Measurements from ENCODE around the gene POLH. TPM values are rescaled to one million over a fixed set of nuclear protein-coding genes. Genes with fewer than 3 reads are reported as not detected.

POLH gene
- total and polyA plus RNA-seq, 2 experiments from 2014 or later = 5.8 to 7.9 TPM

DNA sequence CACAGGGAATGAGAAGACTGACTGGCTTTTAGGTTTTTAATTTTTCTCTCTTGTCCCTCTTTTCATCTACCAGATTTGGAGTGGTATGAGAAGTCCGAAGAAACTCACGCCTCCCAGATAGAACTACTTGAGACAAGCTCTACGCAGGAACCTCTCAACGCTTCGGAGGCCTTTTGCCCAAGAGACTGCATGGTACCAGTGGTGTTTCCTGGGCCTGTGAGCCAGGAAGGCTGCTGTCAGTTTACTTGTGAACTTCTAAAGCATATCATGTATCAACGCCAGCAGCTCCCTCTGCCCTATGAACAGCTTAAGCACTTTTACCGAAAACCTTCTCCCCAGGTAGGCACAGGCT, 60.3 kb downstream of the POLH start:
- Histone ChIP-seq H3K36me3 (ENCODE audit: insufficient read depth) (peaks cover 19% of the 10 kb centered on the region), H3K9me2 (ENCODE audit: insufficient read depth) (no peaks in the 10 kb centered on the region), H3K4me2 (peak overlapping the region; percentile 94), H3K27me3 (ENCODE audit: insufficient read depth) (no peaks in the 10 kb centered on the region), H3F3A (replicated peaks; ENCODE audit: low read depth) (0 out of 2 replicates have a peak, but pooled peaks cover 3% of the 10 kb centered on the region), H2AFZ (peak overlapping the region; percentile 76), H3K27ac (ENCODE audit: low read depth) (0 out of 2 replicates have a peak overlapping the region, but pooled peaks have one; percentile 51), H3K4me3 (peak overlapping the region; percentile 99), H3K79me2 (replicated peaks; ENCODE audit: insufficient read depth) (peaks cover 44% of the 10 kb centered on the region), H3K4me1 (ENCODE audit: insufficient read depth) (peaks cover 13% of the 10 kb centered on the region), H4K20me1 (replicated peaks; ENCODE audit: insufficient read depth) (peaks cover 23% of the 10 kb centered on the region)
- H3K27me3 Mint-ChIP-seq (ENCODE audit: insufficient read depth, low read depth, poor library complexity) = peaks cover 7% of the 10 kb centered on the region
- no peak for ATAC-seq
- H3K36me3 Mint-ChIP-seq (ENCODE audit: low read depth) = peaks cover 53% of the 10 kb centered on the region
- peak overlapping the region; percentile 96 for H3K27ac Mint-ChIP-seq
- DNase-seq (ENCODE audit: low spot score) = peak; percentile 10
- H3K4me3 Mint-ChIP-seq = peak overlapping the region; percentile 98
- H3K4me1 Mint-ChIP-seq = peaks cover 16% of the 10 kb centered on the region
- TF ChIP-seq CREB1 (CRISPR knock-in tag; IDR thresholded peaks at IDR 0.05; ENCODE audit: low read depth) (no peak), EZH2 (IDR thresholded peaks at IDR 0.05; ENCODE audit: low read depth, unreplicated experiment) (no peak), EZH2phosphoT487 (IDR thresholded peaks at IDR 0.05; ENCODE audit: unreplicated experiment) (no peak), POLR2AphosphoS5 (IDR thresholded peaks at IDR 0.05; ENCODE audit: low read depth) (no peak), NANOG (IDR thresholded peaks at IDR 0.05; ENCODE audit: borderline replicate concordance) (no peak), STAT1 (IDR thresholded peaks at IDR 0.05; ENCODE audit: unreplicated experiment) (no peak), ZNF114 (CRISPR knock-in tag; IDR thresholded peaks at IDR 0.05) (no peak)
- TF ChIP-seq, protein P1, sequence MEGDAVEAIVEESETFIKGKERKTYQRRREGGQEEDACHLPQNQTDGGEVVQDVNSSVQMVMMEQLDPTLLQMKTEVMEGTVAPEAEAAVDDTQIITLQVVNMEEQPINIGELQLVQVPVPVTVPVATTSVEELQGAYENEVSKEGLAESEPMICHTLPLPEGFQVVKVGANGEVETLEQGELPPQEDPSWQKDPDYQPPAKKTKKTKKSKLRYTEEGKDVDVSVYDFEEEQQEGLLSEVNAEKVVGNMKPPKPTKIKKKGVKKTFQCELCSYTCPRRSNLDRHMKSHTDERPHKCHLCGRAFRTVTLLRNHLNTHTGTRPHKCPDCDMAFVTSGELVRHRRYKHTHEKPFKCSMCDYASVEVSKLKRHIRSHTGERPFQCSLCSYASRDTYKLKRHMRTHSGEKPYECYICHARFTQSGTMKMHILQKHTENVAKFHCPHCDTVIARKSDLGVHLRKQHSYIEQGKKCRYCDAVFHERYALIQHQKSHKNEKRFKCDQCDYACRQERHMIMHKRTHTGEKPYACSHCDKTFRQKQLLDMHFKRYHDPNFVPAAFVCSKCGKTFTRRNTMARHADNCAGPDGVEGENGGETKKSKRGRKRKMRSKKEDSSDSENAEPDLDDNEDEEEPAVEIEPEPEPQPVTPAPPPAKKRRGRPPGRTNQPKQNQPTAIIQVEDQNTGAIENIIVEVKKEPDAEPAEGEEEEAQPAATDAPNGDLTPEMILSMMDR (conservative IDR thresholded peaks at IDR 0.05; ENCODE audit: low read depth in 2 of 2) = no peak
- TF ChIP-seq, protein P2, sequence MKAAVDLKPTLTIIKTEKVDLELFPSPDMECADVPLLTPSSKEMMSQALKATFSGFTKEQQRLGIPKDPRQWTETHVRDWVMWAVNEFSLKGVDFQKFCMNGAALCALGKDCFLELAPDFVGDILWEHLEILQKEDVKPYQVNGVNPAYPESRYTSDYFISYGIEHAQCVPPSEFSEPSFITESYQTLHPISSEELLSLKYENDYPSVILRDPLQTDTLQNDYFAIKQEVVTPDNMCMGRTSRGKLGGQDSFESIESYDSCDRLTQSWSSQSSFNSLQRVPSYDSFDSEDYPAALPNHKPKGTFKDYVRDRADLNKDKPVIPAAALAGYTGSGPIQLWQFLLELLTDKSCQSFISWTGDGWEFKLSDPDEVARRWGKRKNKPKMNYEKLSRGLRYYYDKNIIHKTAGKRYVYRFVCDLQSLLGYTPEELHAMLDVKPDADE (IDR thresholded peaks at IDR 0.05) = no peak
- no peaks in the 10 kb centered on the region for H3K9me3 Mint-ChIP-seq

DNA sequence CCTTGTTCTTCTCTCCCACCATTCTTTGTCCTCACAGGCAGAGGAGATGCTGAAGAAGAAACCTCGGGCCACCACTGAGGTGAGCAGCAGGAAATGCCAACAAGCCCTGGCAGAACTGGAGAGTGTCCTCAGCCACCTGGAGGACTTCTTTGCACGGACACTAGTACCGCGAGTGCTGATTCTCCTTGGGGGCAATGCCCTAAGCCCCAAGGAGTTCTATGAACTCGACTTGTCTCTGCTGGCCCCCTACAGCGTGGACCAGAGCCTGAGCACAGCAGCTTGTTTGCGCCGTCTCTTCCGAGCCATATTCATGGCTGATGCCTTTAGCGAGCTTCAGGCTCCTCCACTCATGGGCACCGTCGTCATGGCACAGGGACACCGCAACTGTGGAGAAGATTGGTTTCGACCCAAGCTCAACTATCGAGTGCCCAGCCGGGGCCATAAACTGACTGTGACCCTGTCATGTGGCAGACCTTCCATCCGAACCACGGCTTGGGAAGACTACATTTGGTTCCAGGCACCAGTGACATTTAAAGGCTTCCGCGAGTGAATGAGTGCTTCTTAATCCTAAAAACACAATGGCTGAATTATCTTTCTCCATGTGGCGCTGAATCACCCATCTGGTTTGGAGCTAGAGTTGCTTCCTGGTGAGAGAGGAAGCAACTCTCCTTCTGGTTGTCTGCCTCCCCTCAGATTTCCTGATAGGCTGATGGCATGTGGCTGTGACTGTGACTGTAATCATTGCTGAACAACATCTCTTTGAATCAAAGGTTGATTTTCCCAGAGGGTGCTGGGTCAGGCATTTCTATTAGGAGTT, 64.2 kb downstream of the POLH start:
- TF ChIP-seq, protein P2 (IDR thresholded peaks at IDR 0.05) = no peak
- TF ChIP-seq NANOG (IDR thresholded peaks at IDR 0.05; ENCODE audit: borderline replicate concordance) (no peak), POLR2AphosphoS5 (IDR thresholded peaks at IDR 0.05; ENCODE audit: low read depth) (no peak), JUNB (IDR thresholded peaks at IDR 0.05; ENCODE audit: unreplicated experiment) (no peak), STAT1 (IDR thresholded peaks at IDR 0.05; ENCODE audit: unreplicated experiment) (no peak), CREB1 (CRISPR knock-in tag; IDR thresholded peaks at IDR 0.05; ENCODE audit: low read depth) (no peak), EZH2 (IDR thresholded peaks at IDR 0.05; ENCODE audit: low read depth, unreplicated experiment) (no peak), EZH2phosphoT487 (IDR thresholded peaks at IDR 0.05; ENCODE audit: unreplicated experiment) (no peak), ZNF331 (CRISPR knock-in tag; IDR thresholded peaks at IDR 0.05; ENCODE audit: low read depth) (no peak), ZNF114 (CRISPR knock-in tag; IDR thresholded peaks at IDR 0.05) (no peak)
- TF ChIP-seq, protein P1 (conservative IDR thresholded peaks at IDR 0.05; ENCODE audit: low read depth in 2 of 2) = no peak
- Histone ChIP-seq H3K36me3 (ENCODE audit: insufficient read depth) (peaks cover 23% of the 10 kb centered on the region), H3K4me2 (no peak overlapping the region), H3K79me2 (replicated peaks; ENCODE audit: insufficient read depth) (peaks cover 44% of the 10 kb centered on the region), H3K4me3 (no peak overlapping the region), H3F3A (replicated peaks; ENCODE audit: low read depth) (peaks cover 9% of the 10 kb centered on the region), H3K27me3 (ENCODE audit: insufficient read depth) (no peaks in the 10 kb centered on the region), H3K9me2 (ENCODE audit: insufficient read depth) (no peaks in the 10 kb centered on the region), H3K27ac (ENCODE audit: low read depth) (no peak overlapping the region), H3K4me1 (ENCODE audit: insufficient read depth) (peaks cover 15% of the 10 kb centered on the region), H4K20me1 (replicated peaks; ENCODE audit: insufficient read depth) (peaks cover 31% of the 10 kb centered on the region), H2AFZ (no peak overlapping the region)
- Mint-ChIP-seq H3K9me3 (no peaks in the 10 kb centered on the region), H3K4me3 (no peak overlapping the region), H3K27ac (no peak overlapping the region), H3K27me3 (ENCODE audit: insufficient read depth, low read depth, poor library complexity) (peaks cover 14% of the 10 kb centered on the region), H3K36me3 (ENCODE audit: low read depth) (peaks cover 62% of the 10 kb centered on the region), H3K4me1 (peaks cover 18% of the 10 kb centered on the region)
- DNase-seq (ENCODE audit: low spot score) (no peak), ATAC-seq (no peak)

Measured in GM23338 (cell line).